Gastroesophageal sphincter (tissue), 4 donors: ENCODE data around the gene COPS9. TPM values are rescaled to one million over a fixed set of nuclear protein-coding genes. Genes with fewer than 3 reads are reported as not detected.

ENCODE experiments used
- ATAC-seq: fragments of 150-250 bp; one replicate; pipeline ENCODE4 v1.9.1; 2016; ENCODE audit warnings: mild to moderate bottlenecking, moderate library complexity
- H3K27ac ChIP-seq, 4 donors: fragments of 200-600 bp; sonication (generic) in 3 of 4; 1 replicate in 3 of 4; 2 replicates in 1 of 4; pipeline ENCODE4 v1.5.1; 2016 to 2019
- H3K27me3 ChIP-seq: fragments of 200-600 bp; sonication (generic); one replicate; pipeline ENCODE4 v1.5.1; 2019
- H3K36me3 ChIP-seq, 2 donors: fragments of 200-600 bp; sonication (generic); one replicate each; pipeline ENCODE4 v1.5.1; 2019; ENCODE audit warnings: control low read depth in 1 of 2
- H3K4me1 ChIP-seq, 3 donors: fragments of 200-600 bp; sonication (generic); 1 replicate in 2 of 3; 2 replicates in 1 of 3; pipeline ENCODE4 v1.5.1; 2016 to 2019; ENCODE audit warnings: control low read depth in 2 of 3
- H3K4me3 ChIP-seq, 2 donors: fragments of 200-600 bp; sonication (generic); one replicate each; pipeline ENCODE4 v1.5.1; 2019; ENCODE audit warnings: mild to moderate bottlenecking in 1 of 2, moderate library complexity in 1 of 2
- H3K9me3 ChIP-seq, 3 donors: fragments of 200-600 bp; sonication (generic); one replicate each; pipeline ENCODE4 v1.5.1; 2017 to 2019; ENCODE audit warnings: control low read depth in 2 of 3
- EP300 ChIP-seq: sonication (generic); formaldehyde crosslinking; IDR thresholded peaks from one replicate; pipeline ENCODE4 v1.6.1; 2017; ENCODE audit warnings: antibody characterized with exemption, mild to moderate bottlenecking
- POLR2A ChIP-seq, 2 donors: fragments of 450-650 bp; IDR thresholded peaks; one replicate each; pipeline ENCODE4 v1.6.1; 2017; ENCODE audit warnings: antibody characterized with exemption in 2 of 2, mild to moderate bottlenecking in 2 of 2, moderate library complexity in 1 of 2
- POLR2AphosphoS5 ChIP-seq: sonication (generic); formaldehyde crosslinking; IDR thresholded peaks from one replicate; pipeline ENCODE4 v1.6.1; 2017; ENCODE audit warnings: antibody characterized with exemption
- WGBS, 2 donors: methylation state at CpG; one replicate each; pipeline ENCODE4 v1.1.5; 2018; ENCODE audit warnings: low coverage in 1 of 2; 5-methylcytosine and 5-hydroxymethylcytosine counted together
- total RNA-seq, 4 donors: library from RNA; depleted of rRNA; stranded (reverse); fragments of >200 nt; gene quantifications; one replicate each; pipeline ENCODE4 v1.1.0, GENCODE V29; 2016
- TF ChIP-seq, protein P1 (sequence below), 4 experiments: fragments of 200-600 bp in 2 of 4; fragments of 450-650 bp in 2 of 4; sonication (generic) in 1 of 4; IDR thresholded peaks; one replicate each; pipeline ENCODE4 v1.5.1; 2017 to 2019; ENCODE audit warnings: antibody characterized with exemption in 4 of 4, mild to moderate bottlenecking in 2 of 4, moderate library complexity in 2 of 4

COPS9 gene
- total RNA-seq, 4 donors from 2014 or later = 151 to 252 (median 169) TPM

DNA sequence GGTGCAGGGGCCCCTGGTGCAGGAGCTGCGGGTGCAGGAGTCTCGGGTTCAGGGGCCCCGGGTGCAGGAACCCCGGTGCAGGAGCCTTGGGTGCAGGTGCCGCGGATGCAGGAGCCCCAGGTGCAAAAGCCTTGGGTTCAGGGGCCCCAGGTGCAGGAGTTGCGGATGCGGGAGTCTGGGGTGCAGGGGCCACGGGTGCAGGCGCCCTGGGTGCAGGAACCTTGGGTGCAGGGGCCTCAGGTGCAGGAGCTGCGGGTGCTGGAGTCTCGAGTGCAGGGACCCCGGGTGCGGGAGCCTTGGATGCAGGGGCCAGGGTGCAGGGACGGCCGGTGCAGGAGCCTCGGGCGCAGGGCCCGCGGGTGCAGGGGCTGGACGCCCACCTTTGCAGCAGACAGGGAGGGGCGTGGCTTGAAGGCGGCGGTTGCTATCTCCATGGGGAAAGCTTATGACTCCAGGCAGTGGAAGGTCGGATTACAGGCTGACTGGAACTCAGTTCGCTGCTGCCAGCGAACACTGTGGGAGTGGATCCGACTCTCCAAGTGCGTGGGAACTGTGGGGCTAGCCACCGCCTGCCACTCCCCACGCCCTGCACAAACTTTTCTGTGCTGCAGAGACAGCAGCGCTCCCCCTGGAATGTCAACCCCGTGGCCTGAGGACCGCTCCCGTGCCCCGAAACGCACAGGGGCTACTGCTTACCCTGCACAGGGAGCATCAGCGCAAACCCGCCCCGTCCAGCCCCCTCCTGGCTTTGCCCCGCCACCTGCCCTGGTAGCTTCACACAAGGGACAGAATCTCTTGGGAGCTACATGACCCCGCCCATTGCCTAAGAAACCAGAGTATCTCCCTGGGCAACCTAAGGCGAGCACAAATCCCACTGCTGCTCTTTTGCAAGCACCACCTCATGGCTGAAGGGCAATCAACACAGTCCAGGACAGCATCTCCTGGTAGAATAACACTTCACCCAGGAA lies 40.3 kb downstream of the COPS9 start:
- TF ChIP-seq EP300 (no peak), POLR2AphosphoS5 (no peak), POLR2A (IDR thresholded peaks at IDR 0.05) (no peak)
- TF ChIP-seq, protein P1, sequence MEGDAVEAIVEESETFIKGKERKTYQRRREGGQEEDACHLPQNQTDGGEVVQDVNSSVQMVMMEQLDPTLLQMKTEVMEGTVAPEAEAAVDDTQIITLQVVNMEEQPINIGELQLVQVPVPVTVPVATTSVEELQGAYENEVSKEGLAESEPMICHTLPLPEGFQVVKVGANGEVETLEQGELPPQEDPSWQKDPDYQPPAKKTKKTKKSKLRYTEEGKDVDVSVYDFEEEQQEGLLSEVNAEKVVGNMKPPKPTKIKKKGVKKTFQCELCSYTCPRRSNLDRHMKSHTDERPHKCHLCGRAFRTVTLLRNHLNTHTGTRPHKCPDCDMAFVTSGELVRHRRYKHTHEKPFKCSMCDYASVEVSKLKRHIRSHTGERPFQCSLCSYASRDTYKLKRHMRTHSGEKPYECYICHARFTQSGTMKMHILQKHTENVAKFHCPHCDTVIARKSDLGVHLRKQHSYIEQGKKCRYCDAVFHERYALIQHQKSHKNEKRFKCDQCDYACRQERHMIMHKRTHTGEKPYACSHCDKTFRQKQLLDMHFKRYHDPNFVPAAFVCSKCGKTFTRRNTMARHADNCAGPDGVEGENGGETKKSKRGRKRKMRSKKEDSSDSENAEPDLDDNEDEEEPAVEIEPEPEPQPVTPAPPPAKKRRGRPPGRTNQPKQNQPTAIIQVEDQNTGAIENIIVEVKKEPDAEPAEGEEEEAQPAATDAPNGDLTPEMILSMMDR (IDR thresholded peaks at IDR 0.05) = no peak
- Histone ChIP-seq H3K27ac (no peak overlapping the region), H3K36me3 (no peaks in the 10 kb centered on the region), H3K27me3 (peaks cover 93% of the 10 kb centered on the region), H3K9me3 (peaks cover 0 to 54% (median 0%) of the 10 kb centered on the region in 3 donors), H3K4me3 (no peak overlapping the region), H3K4me1 (no peaks in the 10 kb centered on the region)
- ATAC-seq = no peak
- 0% methylated on average over 1 of the region's 43 CpGs; no CpG with 5 or more reads in 1 of the 2 donors for WGBS, 2 donors

DNA sequence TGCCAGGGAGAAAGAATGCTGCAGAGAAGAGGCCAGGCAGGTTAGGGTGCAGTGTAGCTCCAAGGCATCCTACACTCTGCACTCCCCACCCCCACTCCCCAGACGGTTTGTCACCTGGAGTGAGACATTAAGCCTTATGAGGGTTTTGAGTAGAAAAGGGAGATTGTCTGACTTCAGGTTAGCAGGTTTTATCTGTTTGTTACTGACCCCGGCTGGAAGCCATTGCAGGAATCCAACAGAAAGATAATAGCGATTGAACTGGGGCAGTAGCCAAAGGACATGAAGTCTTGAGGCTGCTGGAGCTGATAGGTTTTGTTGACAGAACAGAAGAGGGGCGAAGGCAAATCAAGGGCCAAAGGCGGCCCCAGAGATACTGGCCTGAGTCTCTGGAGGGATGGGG lies 46.8 kb downstream of the COPS9 start:
- Histone ChIP-seq H3K4me3 (no peak overlapping the region), H3K27me3 (peaks cover 41% of the 10 kb centered on the region), H3K36me3 (no peaks in the 10 kb centered on the region), H3K9me3 (peaks cover 0 to 39% (median 0%) of the 10 kb centered on the region in 3 donors), H3K27ac (no peak overlapping the region), H3K4me1 (no peaks in the 10 kb centered on the region)
- no peak for ATAC-seq
- no peak for TF ChIP-seq POLR2AphosphoS5
- 68 to 80% methylated on average over 1 to 4 of the region's 5 CpGs for WGBS, 2 donors

DNA sequence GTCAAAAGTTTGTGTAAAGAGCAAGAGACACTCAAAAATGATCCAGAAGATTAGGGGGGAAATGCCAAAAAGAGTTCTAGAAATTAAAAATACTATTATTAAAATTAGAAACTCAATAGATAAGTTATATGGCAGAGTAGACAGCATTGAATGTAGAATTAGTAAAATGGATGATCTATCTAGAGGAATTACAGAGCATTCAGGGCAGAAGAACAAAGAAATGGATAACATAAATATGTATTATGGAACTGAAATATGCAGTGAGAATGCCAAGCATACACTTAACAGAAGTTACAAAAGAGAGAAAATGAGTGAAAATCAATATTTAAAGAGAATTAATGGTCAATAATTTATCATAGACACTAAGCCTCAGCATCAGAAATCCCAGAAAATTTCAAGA lies 49.5 kb downstream of the COPS9 start:
- ATAC-seq = no peak
- Histone ChIP-seq H3K4me3 (no peak overlapping the region), H3K27ac (no peak overlapping the region), H3K4me1 (no peaks in the 10 kb centered on the region), H3K27me3 (peaks cover 14% of the 10 kb centered on the region), H3K36me3 (no peaks in the 10 kb centered on the region), H3K9me3 (peaks cover 0 to 26% (median 0%) of the 10 kb centered on the region in 3 donors)
- TF ChIP-seq POLR2A (IDR thresholded peaks at IDR 0.05) (no peak), EP300 (no peak), POLR2AphosphoS5 (no peak)
- TF ChIP-seq, protein P1 (IDR thresholded peaks at IDR 0.05) = no peak

Other genes starting within 250 kb of the COPS9 start
- gene NDUFA10, start 111.0 kb downstream of the COPS9 start, total RNA-seq = 100 to 1,000 TPM in 1 of 4 donors, 10 to 100 TPM in 3; 72.6 to 150 (median 80.6) TPM
- gene OR6B2, start 105.9 kb downstream of the COPS9 start, total RNA-seq = not detected
- not detected for gene OR6B3, start 82.8 kb downstream of the COPS9 start, total RNA-seq
- not detected for gene OTOS, start 4.4 kb upstream of the COPS9 start, total RNA-seq